Peyer's patch (tissue), 4 donors: Measurements from ENCODE around the gene ATP6V0C.

Experiments
- CTCF ChIP-seq, 6 experiments: fragments of 450-650 bp in 4 of 6; fragments of 200-600 bp in 2 of 6; sonication (generic) in 1 of 6; IDR thresholded peaks; one replicate each; pipeline ENCODE4 v1.5.1; 2017 to 2019; ENCODE audit warnings: antibody characterized with exemption in 6 of 6, mild to moderate bottlenecking in 3 of 6, moderate library complexity in 1 of 6
- POLR2A ChIP-seq, 2 donors: fragments of 450-650 bp; IDR thresholded peaks; one replicate each; pipeline ENCODE4 v1.5.1; 2017; ENCODE audit warnings: antibody characterized with exemption in 2 of 2, mild to moderate bottlenecking in 2 of 2, moderate library complexity in 2 of 2

GRCh38 chr16:2470234-2470601 is 43.5 kb upstream of the ATP6V0C start:
- no peak for TF ChIP-seq CTCF (IDR thresholded peaks at IDR 0.05)
- TF ChIP-seq POLR2A (IDR thresholded peaks at IDR 0.05) = no peak
